GM12878 (cell line): Measurements from ENCODE around the gene LONP1. TPM values are rescaled to one million over a fixed set of nuclear protein-coding genes. Genes with fewer than 3 reads are reported as not detected.

Source experiments
- ATAC-seq: fragments of 200-7000 bp; cut with Tn5 transposase; 3 replicates; pipeline ENCODE4 v1.9.1; 2020; ENCODE audit warnings: mild to moderate bottlenecking, moderate library complexity
- BruUV-seq: library from RNA; stranded (reverse); fragments of 400-500 nt; replicated peaks from 2 replicates; lab custom pipeline; 2021; lab: Mats Ljungman, UMichigan
- CTCF ChIA-PET: fragments of 300-600 bp; sonication (Branson Sonifier 250); formaldehyde crosslinking; extraction: SDS; loops from one replicate; lab custom pipeline; 2021; ENCODE audit warnings: inconsistent platforms; lab: Yijun Ruan, JAX
- POLR2A ChIA-PET: fragments of 350-600 bp; formaldehyde crosslinking; extraction: SDS; loops from one replicate; lab custom pipeline; 2021; ENCODE audit warnings: inconsistent platforms; lab: Charles Lee
- RAD21 ChIA-PET: fragments of 300-600 bp; sonication (Branson Sonifier 250); formaldehyde crosslinking; loops from one replicate; lab custom pipeline; 2023; ENCODE audit warnings: antibody characterized with exemption; ENCODE audit not compliant: unreplicated experiment; lab: Charles Lee
- SMC1A ChIA-PET: fragments of 300-600 bp; sonication (Branson Sonifier 250); formaldehyde crosslinking; loops from one replicate; lab custom pipeline; 2023; ENCODE audit not compliant: unreplicated experiment, uncharacterized antibody; lab: Charles Lee
- DNase-seq: peaks from one replicate; pipeline ENCODE4 v3.0.0-alpha.2; 2011; ENCODE audit warnings: low read depth, low spot score
- FAIRE-seq: peaks from 3 replicates; lab custom pipeline; 2011; peaks lifted over from hg19 to GRCh38; lab: Jason Lieb, UNC
- H2AFZ ChIP-seq: 2 replicates; pipeline ENCODE4 v1.6.0; 2011; ENCODE audit warnings: low read depth, low read length, control low read depth; ENCODE audit not compliant: control insufficient read depth
- H3K27ac ChIP-seq: 2 replicates; pipeline ENCODE4 v1.5.1; 2011; ENCODE audit warnings: control low read depth; ENCODE audit not compliant: control insufficient read depth, insufficient read depth
- H3K27me3 ChIP-seq, 2 experiments: replicated peaks in 1 of 2; 2 replicates each; pipeline versions ENCODE4 v1.6.0 to v1.6.1; 2011; ENCODE audit warnings: low read length in 1 of 2; ENCODE audit not compliant: control insufficient read depth in 2 of 2, insufficient read depth in 2 of 2
- H3K36me3 ChIP-seq, 2 experiments: 2 replicates each; pipeline ENCODE4 v1.5.1; 2011; ENCODE audit warnings: low read length in 1 of 2; ENCODE audit not compliant: control insufficient read depth in 2 of 2, insufficient read depth in 2 of 2
- H3K4me1 ChIP-seq: 2 replicates; pipeline ENCODE4 v1.6.1; 2011; ENCODE audit warnings: mild to moderate bottlenecking, low read length, moderate library complexity, mixed read lengths; ENCODE audit not compliant: control insufficient read depth, insufficient read depth
- H3K4me2 ChIP-seq: 2 replicates; pipeline ENCODE4 v1.6.0; 2011; ENCODE audit warnings: control low read depth; ENCODE audit not compliant: control insufficient read depth, insufficient read depth
- H3K4me3 ChIP-seq: fragments of 200-600 bp; sonication (generic); 2 replicates; pipeline ENCODE4 v1.5.1; 2016
- H3K79me2 ChIP-seq: 2 replicates; pipeline ENCODE4 v1.6.0; 2011; ENCODE audit warnings: low read length; ENCODE audit not compliant: control insufficient read depth, insufficient read depth
- H3K9ac ChIP-seq: 2 replicates; pipeline ENCODE4 v1.8.0; 2011; ENCODE audit warnings: low read length, control low read depth, mixed read lengths; ENCODE audit not compliant: control insufficient read depth, insufficient read depth
- H3K9me3 ChIP-seq: replicated peaks from 3 replicates; pipeline ENCODE4 v1.5.1; 2011; ENCODE audit warnings: mild to moderate bottlenecking, low read length; ENCODE audit not compliant: control insufficient read depth, insufficient read depth
- H4K20me1 ChIP-seq: 2 replicates; pipeline ENCODE4 v1.6.0; 2011; ENCODE audit not compliant: control insufficient read depth, insufficient read depth
- DPF2 ChIP-seq: fragments of 450-650 bp; IDR thresholded peaks from 2 replicates; pipeline ENCODE4 v1.6.1; 2017; ENCODE audit warnings: mild to moderate bottlenecking
- FOS ChIP-seq: IDR thresholded peaks from 3 replicates; pipeline ENCODE4 v1.6.1; 2011; ENCODE audit warnings: borderline replicate concordance; ENCODE audit not compliant: insufficient read length; ENCODE audit errors: extremely low read depth
- FOXK2 ChIP-seq: fragments of 450-650 bp; IDR thresholded peaks from 2 replicates; pipeline ENCODE4 v1.6.1; 2017; ENCODE audit warnings: mild to moderate bottlenecking, moderate library complexity
- HDAC6 ChIP-seq: fragments of 200-600 bp; sonication (generic); IDR thresholded peaks from one replicate; pipeline ENCODE4 v1.8.0; 2017; ENCODE audit warnings: antibody characterized with exemption; ENCODE audit not compliant: unreplicated experiment
- NR2C2 ChIP-seq: IDR thresholded peaks from 2 replicates; pipeline ENCODE4 v1.6.1; 2011; ENCODE audit warnings: borderline replicate concordance, low read depth; ENCODE audit not compliant: control insufficient read depth, insufficient read length
- PML ChIP-seq: IDR thresholded peaks from 2 replicates; pipeline ENCODE4 v1.6.1; 2012; ENCODE audit warnings: low read length, inconsistent platforms
- POLR2A ChIP-seq: IDR thresholded peaks from 2 replicates; pipeline ENCODE4 v1.6.1; 2011; ENCODE audit warnings: low read depth, mild to moderate bottlenecking, low read length
- POLR2AphosphoS5 ChIP-seq: IDR thresholded peaks from 2 replicates; pipeline ENCODE4 v1.6.1; 2011; ENCODE audit warnings: mild to moderate bottlenecking, low read length, inconsistent platforms
- SMAD5 ChIP-seq: IDR thresholded peaks from 2 replicates; pipeline ENCODE4 v1.6.1; 2016; ENCODE audit warnings: antibody characterized with exemption, low read depth
- WGBS: methylation state at CpG from one replicate; pipeline ENCODE4 v1.1.6; 2016; ENCODE audit warnings: low lambda C conversion rate; ENCODE audit not compliant: insufficient replicate concordance, insufficient coverage; ENCODE audit errors: missing lambda C conversion rate; 5-methylcytosine and 5-hydroxymethylcytosine counted together
- in situ Hi-C: fragments of 300-500 bp; cut with MboI; formaldehyde crosslinking; loops from 9 replicates; pipeline ENCODE4 v1.14.3; 2018; ENCODE audit warnings: mixed read lengths
- intact Hi-C: fragments of 100-400 bp; cut with micrococcal nuclease; formaldehyde crosslinking; loops from one replicate; pipeline ENCODE4 v1.14.2; 2022; ENCODE audit not compliant: unreplicated experiment
- polyA plus RNA-seq, 11 experiments: library from polyadenylated mRNA; depleted of rRNA in 4 of 11; unstranded in 6 of 11; stranded (reverse) in 5 of 11; fragments of >200 nt; fragmentation: Nextera tagmentation in 4 of 11; fragmentation: Illumina TruSeq in 1 of 11; extraction: Ambion mirVana in 4 of 11; extraction: Trizol in 1 of 11; gene quantifications; 1 replicate in 1 of 11; 2 replicates in 10 of 11; pipeline versions ENCODE4 v1.2.1 to v1.2.3, GENCODE V29; 2011 to 2016; ENCODE audit warnings: inconsistent platforms in 2 of 11, missing spikeins in 2 of 11, low read depth in 1 of 11
- total RNA-seq, 4 experiments: library from RNA; depleted of rRNA in 3 of 4; stranded (reverse); fragments of >200 nt in 3 of 4; fragmentation: Illumina TruSeq in 1 of 4; extraction: Trizol in 1 of 4; gene quantifications; 2 replicates each; pipeline versions ENCODE4 v1.2.1 to v1.2.3, GENCODE V29; 2013 to 2021
- TF ChIP-seq, protein P1 (sequence below): fragments of 450-650 bp; IDR thresholded peaks from 2 replicates; pipeline ENCODE4 v1.6.1; 2016; ENCODE audit warnings: mild to moderate bottlenecking

LONP1 gene
- total and polyA plus RNA-seq, 10 of the 15 experiments (the other 5 are each of a cell fraction or from before 2014, with no cell fraction given): 0.61 to 136 (median 59.5) TPM

DNA sequence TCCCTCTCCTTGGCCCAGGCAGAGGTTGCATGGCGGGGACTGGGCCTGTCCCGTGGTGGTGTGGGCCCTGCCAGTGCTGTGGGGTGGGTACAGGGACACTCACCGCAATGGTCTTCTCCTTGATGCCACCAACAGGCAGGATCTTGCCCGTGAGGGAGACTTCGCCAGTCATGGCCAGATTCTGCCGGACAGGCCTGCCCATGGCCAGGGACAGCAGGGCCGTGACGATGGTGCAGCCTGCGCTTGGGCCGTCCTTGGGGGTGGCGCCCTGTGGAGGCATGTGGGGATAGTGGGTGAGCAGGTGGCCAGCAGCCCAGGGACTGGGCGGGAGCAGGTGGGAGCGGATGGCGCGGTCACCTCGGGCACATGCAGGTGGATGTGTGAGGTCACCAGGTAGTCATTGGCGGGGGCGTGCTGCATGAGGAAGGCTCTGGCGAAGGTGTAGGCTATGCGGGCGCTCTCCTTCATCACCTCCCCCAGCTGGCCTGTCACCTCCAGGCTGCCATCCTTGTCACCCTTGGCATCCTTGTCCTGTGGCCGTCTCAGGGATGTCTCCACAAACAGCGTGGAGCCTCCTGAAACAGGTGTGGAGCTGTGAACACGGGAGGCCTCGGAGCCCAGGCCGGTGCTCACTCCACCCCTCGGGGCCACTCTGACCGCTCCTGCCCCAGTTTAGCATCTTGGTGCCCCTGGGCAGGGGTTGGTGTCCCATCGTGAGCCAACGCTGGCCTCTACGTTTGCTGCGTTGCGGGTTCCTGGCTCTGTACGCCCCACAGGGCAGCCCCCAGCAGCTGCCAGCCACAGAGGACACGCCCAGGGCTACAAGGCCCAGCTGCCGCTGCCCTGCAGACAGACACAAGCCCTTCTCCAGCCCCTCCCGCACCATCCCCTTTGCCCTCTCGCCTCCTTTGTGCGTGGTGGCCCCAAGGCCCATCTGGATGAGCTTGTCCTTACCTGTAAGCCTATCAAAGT, 26.5 kb downstream of the LONP1 start:
- ChIA-PET POLR2A (interaction anchor here (0.5 kb wide), 1 partner anchor 19 kb away, joined by 4 read pairs; no protein-coding TSS in a partner anchor), SMC1A (no interaction called here), RAD21 (no interaction called here), CTCF (no interaction called here)
- in situ Hi-C loops (no loop called here), intact Hi-C loops (no loop called here)
- no peaks in the 10 kb centered on the region; the same call in none of the 2 replicates for H4K20me1 ChIP-seq
- no peaks in the 10 kb centered on the region for H3K9me3 ChIP-seq
- BruUV-seq: no TSS peak
- no peak overlapping the region for H3K27ac ChIP-seq
- peaks cover 10% of the 10 kb centered on the region for H3K4me1 ChIP-seq
- peak overlapping the region; percentile 94; the same call in 1 of the 2 replicates for H3K4me3 ChIP-seq
- H3K79me2 ChIP-seq: peaks cover 49% of the 10 kb centered on the region
- 73% methylated on average over 39 of the region's 39 CpGs for WGBS
- H3K4me2 ChIP-seq: peak overlapping the region; percentile 64; the same call in 1 of the 2 replicates
- no peak overlapping the region for H2AFZ ChIP-seq
- DNase-seq (no peak), FAIRE-seq (no peak), ATAC-seq (no peak)
- TF ChIP-seq PML: peak; percentile 58; the same call in 1 of the 2 replicates
- TF ChIP-seq, protein P1, sequence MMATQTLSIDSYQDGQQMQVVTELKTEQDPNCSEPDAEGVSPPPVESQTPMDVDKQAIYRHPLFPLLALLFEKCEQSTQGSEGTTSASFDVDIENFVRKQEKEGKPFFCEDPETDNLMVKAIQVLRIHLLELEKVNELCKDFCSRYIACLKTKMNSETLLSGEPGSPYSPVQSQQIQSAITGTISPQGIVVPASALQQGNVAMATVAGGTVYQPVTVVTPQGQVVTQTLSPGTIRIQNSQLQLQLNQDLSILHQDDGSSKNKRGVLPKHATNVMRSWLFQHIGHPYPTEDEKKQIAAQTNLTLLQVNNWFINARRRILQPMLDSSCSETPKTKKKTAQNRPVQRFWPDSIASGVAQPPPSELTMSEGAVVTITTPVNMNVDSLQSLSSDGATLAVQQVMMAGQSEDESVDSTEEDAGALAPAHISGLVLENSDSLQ: no peak
- TF ChIP-seq POLR2AphosphoS5: peak; percentile 75
- TF ChIP-seq DPF2: no peak
- peak; percentile 30; the same call in 1 of the 2 replicates for TF ChIP-seq SMAD5
- peak; percentile 79 for TF ChIP-seq POLR2A
- TF ChIP-seq NR2C2: no peak
- no peak for TF ChIP-seq HDAC6
- TF ChIP-seq FOXK2: no peak
- no peak for TF ChIP-seq FOS
- H3K27me3 ChIP-seq: no peaks in the 10 kb centered on the region
- H3K9ac ChIP-seq: peak overlapping the region; percentile 30; the same call in 1 of the 2 replicates
- H3K36me3 ChIP-seq: peaks cover 9 to 57% of the 10 kb centered on the region in 2 experiments
